ENCODE measurements around the gene SLC18A2.

- TF ChIP-seq POLR2A (IDR thresholded peaks at IDR 0.05; ENCODE audit: low read depth, low read length) (no peak), TAF1 (IDR thresholded peaks at IDR 0.05; ENCODE audit: low read depth, low read length) (no peak)
These were observed 24.9 kb upstream of the SLC18A2 start for GRCh38 chr10:117216028-117216427.

All from GM12891 (cell line).